Vagina (tissue), 2 donors: ENCODE measurements around the gene EEF1E1. TPM values are rescaled to one million over a fixed set of nuclear protein-coding genes. Genes with fewer than 3 reads are reported as not detected.

Source experiments
- DNase-seq, 2 donors: peaks; one replicate each; pipeline ENCODE4 v3.0.0-alpha.2; 2017; ENCODE audit errors: extremely low spot score in 2 of 2
- H3K27ac ChIP-seq: fragments of 200-600 bp; sonication (generic); one replicate; pipeline ENCODE4 v1.5.1; 2019
- H3K27me3 ChIP-seq: fragments of 200-600 bp; sonication (generic); one replicate; pipeline ENCODE4 v1.5.1; 2019
- H3K36me3 ChIP-seq, 2 donors: fragments of 200-600 bp; sonication (generic); one replicate each; pipeline ENCODE4 v1.5.1; 2017 to 2019
- H3K4me1 ChIP-seq: fragments of 200-600 bp; sonication (generic); one replicate; pipeline ENCODE4 v1.5.1; 2019
- H3K4me3 ChIP-seq, 2 donors: fragments of 200-600 bp; sonication (generic); 1 replicate in 1 of 2; 2 replicates in 1 of 2; pipeline ENCODE4 v1.5.1; 2016 to 2019
- H3K9me3 ChIP-seq: fragments of 200-600 bp; sonication (generic); one replicate; pipeline ENCODE4 v1.5.1; 2019
- CTCF ChIP-seq, 3 experiments: fragments of 450-650 bp in 2 of 3; fragments of 200-600 bp in 1 of 3; sonication (generic) in 1 of 3; IDR thresholded peaks; one replicate each; pipeline ENCODE4 v1.5.1; 2017 to 2019; ENCODE audit warnings: antibody characterized with exemption in 3 of 3, mild to moderate bottlenecking in 2 of 3, moderate library complexity in 2 of 3
- POLR2A ChIP-seq, 2 donors: fragments of 450-650 bp; IDR thresholded peaks; one replicate each; pipeline ENCODE4 v1.6.1; 2017; ENCODE audit warnings: antibody characterized with exemption in 2 of 2, mild to moderate bottlenecking in 2 of 2, moderate library complexity in 2 of 2
- POLR2AphosphoS5 ChIP-seq, 2 donors: sonication (generic); formaldehyde crosslinking; IDR thresholded peaks; one replicate each; pipeline ENCODE4 v1.9.0; 2017; ENCODE audit warnings: antibody characterized with exemption in 2 of 2, mild to moderate bottlenecking in 2 of 2, low read depth in 1 of 2; ENCODE audit not compliant: insufficient read depth in 1 of 2
- intact Hi-C: fragments of 100-400 bp; cut with DNase I; formaldehyde crosslinking; loops from one replicate; pipeline ENCODE4 v1.15.1; 2023
- total RNA-seq: library from RNA; depleted of rRNA; stranded (reverse); fragments of >200 nt; gene quantifications from one replicate; pipeline ENCODE4 v1.2.3, GENCODE V29; 2016

The EEF1E1 gene
- 53.0 TPM for total RNA-seq

- peak in 1 of 2 donors; percentile 95 for DNase-seq
- Histone ChIP-seq H3K4me1 (peaks cover 14% of the 10 kb centered on the region), H3K27ac (peak within 1 kb of the TSS; percentile 7), H3K27me3 (no peaks in the 10 kb centered on the region), H3K4me3 (peak within 1 kb of the TSS; percentile 77 to 87), H3K36me3 (no peaks in the 10 kb centered on the region), H3K9me3 (no peaks in the 10 kb centered on the region)
- TF ChIP-seq POLR2AphosphoS5 (IDR thresholded peaks at IDR 0.05; ENCODE audit: insufficient read depth in 1 of 2, low read depth in 1 of 2), result peak; percentile 38 to 73
- no peak for TF ChIP-seq POLR2A (IDR thresholded peaks at IDR 0.05)
- TF ChIP-seq CTCF (IDR thresholded peaks at IDR 0.05), result no peak
- intact Hi-C loops, result no loop called here
Measured at GRCh38 chr6:8102122-8102958, at the start of gene EEF1E1. TSS of gene EEF1E1 (minus strand) at chr6:8102548. CDS start at chr6:8102521, 27 bp downstream.

GRCh38 chr6:8149350-8149749 lies 47.0 kb upstream of the EEF1E1 start:
- Histone ChIP-seq H3K9me3 (no peaks in the 10 kb centered on the region), H3K36me3 (no peaks in the 10 kb centered on the region), H3K4me3 (no peak overlapping the region), H3K4me1 (no peaks in the 10 kb centered on the region), H3K27me3 (no peaks in the 10 kb centered on the region), H3K27ac (no peak overlapping the region)
- TF ChIP-seq CTCF (IDR thresholded peaks at IDR 0.05) (no peak), POLR2A (IDR thresholded peaks at IDR 0.05) (no peak), POLR2AphosphoS5 (IDR thresholded peaks at IDR 0.05; ENCODE audit: insufficient read depth in 1 of 2, low read depth in 1 of 2) (no peak)
- DNase-seq, result no peak
- intact Hi-C loops, result no loop called here

GRCh38 chr6:8143945-8144344 lies 41.6 kb upstream of the EEF1E1 start:
- Histone ChIP-seq H3K9me3 (no peaks in the 10 kb centered on the region), H3K36me3 (no peaks in the 10 kb centered on the region), H3K4me1 (no peaks in the 10 kb centered on the region), H3K27ac (no peak overlapping the region), H3K4me3 (no peak overlapping the region), H3K27me3 (no peaks in the 10 kb centered on the region)
- intact Hi-C loops, result no loop called here
- DNase-seq, result no peak
- TF ChIP-seq CTCF (IDR thresholded peaks at IDR 0.05), result no peak
- TF ChIP-seq POLR2A (IDR thresholded peaks at IDR 0.05), result no peak
- TF ChIP-seq POLR2AphosphoS5 (IDR thresholded peaks at IDR 0.05; ENCODE audit: insufficient read depth in 1 of 2, low read depth in 1 of 2), result no peak

GRCh38 chr6:8139451-8139850 lies 37.1 kb upstream of the EEF1E1 start:
- Histone ChIP-seq H3K4me1 (no peaks in the 10 kb centered on the region), H3K9me3 (no peaks in the 10 kb centered on the region), H3K4me3 (no peak overlapping the region), H3K36me3 (no peaks in the 10 kb centered on the region), H3K27me3 (no peaks in the 10 kb centered on the region), H3K27ac (no peak overlapping the region)
- intact Hi-C loops, result no loop called here
- TF ChIP-seq POLR2AphosphoS5 (IDR thresholded peaks at IDR 0.05; ENCODE audit: insufficient read depth in 1 of 2, low read depth in 1 of 2) (no peak), CTCF (IDR thresholded peaks at IDR 0.05) (no peak), POLR2A (IDR thresholded peaks at IDR 0.05) (no peak)
- no peak for DNase-seq

- Histone ChIP-seq H3K27ac (no peak overlapping the region), H3K36me3 (no peaks in the 10 kb centered on the region), H3K27me3 (no peaks in the 10 kb centered on the region), H3K4me3 (no peak overlapping the region), H3K9me3 (no peaks in the 10 kb centered on the region), H3K4me1 (no peaks in the 10 kb centered on the region)
- TF ChIP-seq POLR2A (IDR thresholded peaks at IDR 0.05) (no peak), POLR2AphosphoS5 (IDR thresholded peaks at IDR 0.05; ENCODE audit: insufficient read depth in 1 of 2, low read depth in 1 of 2) (no peak), CTCF (IDR thresholded peaks at IDR 0.05) (no peak)
- no peak for DNase-seq
- intact Hi-C loops, result no loop called here
Measured at GRCh38 chr6:8137529-8137939, 35.2 kb upstream of the EEF1E1 start.
